Activated CD8-positive, alpha-beta memory T cell treated with anti-CD3 and anti-CD28 coated beads for 48 hours (primary cell): ENCODE measurements around the gene MED27.

Source experiments
- DNase-seq, 3 experiments: peaks; one replicate each; pipeline ENCODE4 v3.0.0-alpha.2; 2020; ENCODE audit warnings: low read depth in 2 of 3, low spot score in 2 of 3

The MED27 gene

DNA sequence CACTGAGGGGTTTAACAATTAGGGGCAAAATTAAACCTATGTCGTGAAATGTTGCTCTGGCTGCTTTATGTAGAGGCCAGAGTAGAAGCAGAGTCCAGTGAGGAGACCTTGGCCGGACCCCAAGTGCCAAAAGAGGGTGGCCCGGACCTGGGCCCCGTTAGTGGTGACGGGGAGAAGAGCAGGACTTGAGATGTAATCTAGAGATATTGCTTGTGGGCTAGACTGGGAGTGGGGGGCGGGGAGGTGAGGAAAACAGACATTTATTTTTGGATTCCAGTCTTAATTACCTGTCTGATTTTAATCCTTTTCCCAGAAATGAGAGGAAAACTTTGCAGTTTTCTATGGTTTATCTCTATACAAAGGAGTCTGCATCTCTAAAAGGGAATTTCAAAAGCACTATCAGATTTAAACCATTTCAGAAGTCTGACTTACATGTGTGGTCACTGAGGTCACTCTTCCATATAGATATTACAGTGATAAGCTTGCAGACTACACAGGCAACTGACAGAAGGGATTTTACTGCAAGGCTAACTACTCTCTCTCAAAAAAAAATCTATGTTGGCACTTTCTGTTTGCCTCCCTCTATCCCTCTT, 108.1 kb downstream of the MED27 start:
- DNase-seq, result no peak

DNA sequence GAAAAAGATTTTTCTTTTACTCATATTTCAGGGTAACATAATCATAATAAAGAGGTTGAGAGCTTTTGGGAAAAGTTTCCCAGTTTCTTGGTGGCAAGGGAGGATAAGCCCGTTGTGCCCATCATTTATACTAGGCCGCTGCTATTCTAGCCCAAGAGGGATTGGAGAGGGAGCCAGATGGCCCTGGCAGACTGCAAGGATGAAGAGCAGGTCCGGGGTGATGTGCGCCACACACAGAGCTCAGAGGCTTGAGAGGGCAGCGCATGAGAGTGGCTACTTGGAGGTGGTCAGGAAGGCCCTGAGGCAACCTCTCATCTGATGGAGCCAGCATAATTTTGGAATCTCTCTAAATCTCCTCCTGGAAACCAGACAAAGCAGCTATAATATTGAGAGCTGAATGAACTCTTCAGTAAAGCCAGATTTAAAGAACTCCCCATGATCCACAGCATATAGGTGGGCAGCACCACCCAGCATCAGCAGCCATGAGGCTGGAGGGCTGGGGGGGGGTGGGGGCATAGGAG, 110.1 kb downstream of the MED27 start:
- no peak for DNase-seq

DNA sequence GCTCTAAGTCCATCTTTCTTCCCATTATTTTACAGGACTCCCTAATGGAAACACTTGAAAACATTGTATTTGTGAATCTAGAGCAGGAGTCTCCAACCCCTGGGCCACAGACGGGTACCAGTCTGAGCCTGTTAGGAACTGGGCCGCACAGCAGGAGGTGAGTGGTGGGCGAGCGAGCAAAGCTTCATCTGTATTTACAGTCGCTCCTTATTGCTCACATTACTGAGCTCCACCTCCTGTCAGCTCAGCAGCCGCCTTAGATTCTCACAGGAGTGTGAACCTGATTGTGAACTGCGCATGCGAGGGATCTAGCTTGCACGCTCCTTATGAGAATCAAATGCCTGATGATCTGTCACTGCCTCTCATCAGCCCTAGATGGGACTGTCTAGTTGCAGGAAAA, 111.0 kb downstream of the MED27 start:
- no peak for DNase-seq

DNA sequence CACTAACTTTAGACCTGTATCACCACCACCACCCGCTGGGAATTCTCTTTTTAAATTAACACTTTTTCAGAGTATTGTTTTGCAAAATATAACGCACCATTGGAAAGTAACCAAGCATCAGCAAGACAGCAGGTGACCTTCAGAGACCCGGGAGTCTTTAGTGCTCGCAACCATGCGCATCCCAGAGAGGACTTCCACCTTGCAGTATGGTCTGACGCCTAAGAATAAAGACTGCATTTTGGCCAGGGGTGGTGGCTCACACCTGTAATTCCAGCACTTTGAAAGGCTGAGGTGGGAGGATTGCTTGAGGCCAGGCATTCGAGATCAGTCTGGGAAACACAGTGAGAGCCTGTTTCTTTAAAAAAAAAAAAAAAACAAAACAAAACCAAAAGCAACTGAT, 113.8 kb downstream of the MED27 start:
- no peak for DNase-seq

DNA sequence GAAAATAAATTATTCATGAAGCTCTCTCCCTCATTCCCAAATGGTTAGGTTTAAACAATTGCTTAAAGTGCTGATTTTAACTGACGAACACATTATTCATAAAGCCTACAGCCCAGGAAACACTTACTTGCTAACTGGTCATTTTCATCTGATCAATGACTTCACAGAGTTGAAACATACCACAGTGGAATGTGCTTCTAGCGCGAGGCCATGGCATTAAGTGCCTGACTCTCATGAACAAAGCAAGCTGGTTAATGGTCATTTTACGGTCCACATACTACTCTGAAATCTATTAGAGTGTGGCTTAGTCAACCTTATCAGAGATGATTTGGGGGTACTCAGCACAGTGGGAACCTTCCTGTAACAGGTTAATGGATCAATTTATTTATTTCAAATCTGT, 114.6 kb downstream of the MED27 start:
- DNase-seq, result no peak

DNA sequence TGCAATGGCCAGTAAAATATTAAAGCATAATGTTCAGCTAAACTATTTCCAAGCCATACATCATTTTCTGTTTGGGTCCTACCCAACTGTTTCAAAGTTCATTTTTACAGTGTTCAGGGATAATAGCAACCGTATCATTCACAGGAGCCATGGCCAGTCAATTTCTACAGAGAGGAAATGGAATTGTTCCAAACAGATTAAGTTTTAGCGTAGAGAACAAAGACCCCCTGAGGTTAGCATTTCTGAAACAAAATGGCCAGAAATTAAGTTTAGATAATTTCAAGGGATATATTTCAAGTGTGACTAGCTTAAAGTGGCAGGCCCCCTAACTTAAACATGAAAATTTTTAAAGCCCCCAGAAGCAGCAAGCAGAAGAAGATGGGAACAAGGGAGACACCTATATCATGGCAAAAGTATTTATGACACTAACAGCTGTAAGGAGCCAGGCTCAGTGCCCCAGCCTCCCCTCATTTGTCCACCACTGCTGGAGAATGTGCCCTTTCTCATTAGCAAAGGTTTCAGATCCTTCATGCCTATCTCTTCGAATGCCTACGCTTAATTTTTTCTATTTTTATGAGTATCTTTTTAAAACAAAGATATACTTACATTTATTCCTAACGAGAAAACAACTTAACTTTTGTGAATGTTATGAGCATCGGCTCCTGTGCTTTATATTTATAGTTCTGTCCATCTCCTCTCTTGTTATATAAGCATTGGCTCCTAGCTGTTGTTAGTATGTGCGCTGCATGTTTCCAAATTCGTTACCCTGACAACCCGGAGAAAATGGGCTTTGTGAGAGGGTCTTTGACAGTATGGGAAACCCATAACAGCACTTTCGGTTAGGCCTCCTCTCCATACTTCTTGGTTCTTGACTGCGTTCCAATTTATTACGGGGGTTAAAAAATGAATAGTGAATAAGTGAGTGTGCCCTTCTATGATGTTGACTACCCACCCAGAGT, 116.3 kb downstream of the MED27 start:
- DNase-seq, result no peak

DNA sequence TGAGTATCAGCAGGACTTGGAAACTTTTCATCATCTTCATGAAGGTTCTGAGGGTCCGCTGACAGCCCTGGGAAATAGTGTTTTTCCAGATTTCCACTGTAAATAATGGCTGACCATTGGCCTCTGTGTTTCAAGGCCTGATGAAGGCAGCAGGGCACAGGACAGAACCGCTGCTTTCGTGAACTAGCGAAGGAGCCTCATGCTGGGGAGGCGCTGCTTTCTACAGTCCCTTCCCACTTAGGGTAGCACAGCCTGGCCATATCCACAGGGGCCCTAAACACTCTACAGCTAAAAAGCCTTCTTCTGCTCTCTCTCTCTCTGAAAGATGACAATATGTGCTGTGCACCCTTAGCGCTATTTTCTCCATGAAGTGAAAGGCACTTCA, 118.2 kb downstream of the MED27 start:
- DNase-seq, result no peak

DNA sequence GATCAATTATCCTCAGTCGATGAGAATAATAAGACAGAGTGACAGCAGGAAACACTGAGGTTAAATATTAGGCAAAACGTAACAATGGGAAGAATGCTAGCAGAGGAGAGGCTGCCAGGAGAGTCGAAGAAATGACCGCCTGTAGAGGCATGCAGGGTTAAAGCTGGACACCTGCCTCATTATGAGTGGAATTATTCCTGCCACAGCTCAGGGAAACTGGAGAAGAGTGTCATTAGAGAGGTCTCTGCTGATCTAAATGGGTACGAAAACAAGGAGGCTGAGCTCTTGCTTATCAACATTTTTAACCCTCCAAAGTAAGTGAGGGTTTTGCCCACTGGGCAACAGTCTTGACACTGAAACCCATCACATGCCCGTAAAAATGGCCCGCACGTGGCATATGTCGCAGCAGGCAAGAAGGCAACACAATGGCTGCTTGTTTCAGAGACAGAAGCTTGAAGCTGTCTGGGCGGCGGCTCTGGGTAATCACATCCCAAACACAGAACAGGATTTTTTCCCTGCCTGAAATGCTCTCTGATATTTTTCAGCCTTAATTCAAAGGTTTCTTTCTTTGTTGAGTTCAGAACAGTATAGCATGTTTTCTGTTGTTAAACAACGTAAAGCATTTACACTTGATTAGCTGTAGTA, 118.7 kb downstream of the MED27 start:
- no peak for DNase-seq

DNA sequence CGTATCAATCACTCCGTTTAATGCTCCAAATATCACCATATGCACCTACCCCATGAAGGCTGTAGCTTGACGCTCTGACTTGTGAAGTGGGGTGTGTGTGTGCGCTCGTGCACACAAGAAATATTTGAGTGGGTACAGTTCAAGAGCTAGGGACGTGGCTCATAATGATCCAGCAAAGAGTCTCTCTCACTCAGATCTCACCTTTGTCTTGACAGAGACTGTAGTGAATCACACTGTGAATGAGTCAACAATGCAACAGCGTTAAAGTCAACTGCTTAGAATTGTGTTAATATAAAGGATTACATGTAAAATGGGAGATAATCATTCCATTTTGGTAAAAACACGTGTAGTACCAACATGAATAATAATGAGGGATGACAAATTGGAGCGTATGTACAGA, 119.4 kb downstream of the MED27 start:
- no peak for DNase-seq

DNA sequence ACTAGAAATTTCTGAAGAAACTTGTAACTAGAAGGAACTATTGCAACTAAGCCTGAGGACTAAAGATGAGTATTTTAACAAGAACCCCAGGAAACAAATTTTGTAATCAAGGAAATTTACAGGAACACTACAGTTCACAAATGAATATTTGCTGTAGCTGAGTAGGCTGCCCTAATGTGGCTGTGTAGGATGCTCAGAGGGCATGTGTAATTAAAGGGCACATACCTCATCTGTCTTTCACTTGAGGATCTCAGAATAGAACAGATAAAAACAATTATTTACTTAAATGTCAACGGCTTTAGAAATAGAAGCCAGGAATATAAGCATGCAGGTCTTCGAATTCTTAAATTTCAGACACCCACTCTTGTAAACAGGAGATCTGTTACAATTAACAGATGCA, 119.8 kb downstream of the MED27 start:
- DNase-seq, result no peak

DNA sequence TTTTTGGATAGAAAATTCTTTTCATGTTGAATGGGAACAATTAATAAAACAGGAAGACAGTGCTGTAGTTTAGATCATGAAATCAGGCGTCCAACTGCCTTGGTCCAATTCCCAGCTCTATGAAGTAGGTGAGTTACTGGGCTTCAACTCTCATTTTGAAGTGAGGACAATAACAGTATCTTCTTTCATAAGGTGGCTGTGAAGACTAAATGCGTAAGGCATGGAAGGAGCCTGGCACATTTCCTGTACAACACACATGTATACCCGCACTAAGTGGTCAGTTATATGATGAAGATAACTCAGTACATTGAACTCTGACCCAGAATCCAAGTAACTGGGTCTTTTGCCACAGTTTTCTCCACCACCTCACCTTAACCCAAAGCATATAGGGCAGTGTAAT, 120.6 kb downstream of the MED27 start:
- DNase-seq, result no peak

DNA sequence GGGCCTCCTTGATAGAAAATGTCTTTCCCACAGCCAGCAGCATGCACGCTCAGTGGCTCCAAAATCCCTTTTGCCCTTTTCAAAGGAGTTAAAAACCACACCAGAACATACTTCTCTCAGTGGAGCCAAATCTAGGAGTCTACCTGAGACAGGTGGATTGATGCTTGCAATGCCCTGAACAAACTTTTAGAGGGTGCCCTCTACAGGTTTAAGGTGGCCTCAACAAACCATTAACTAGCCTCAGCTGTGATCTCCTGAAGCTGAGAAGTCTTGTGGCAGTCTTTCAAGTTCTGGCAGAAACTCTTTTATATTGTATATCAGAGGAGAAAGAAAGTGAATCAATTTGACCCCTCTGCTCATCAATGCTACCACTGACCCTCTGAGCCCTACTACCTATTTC, 125.4 kb downstream of the MED27 start:
- DNase-seq, result no peak

DNA sequence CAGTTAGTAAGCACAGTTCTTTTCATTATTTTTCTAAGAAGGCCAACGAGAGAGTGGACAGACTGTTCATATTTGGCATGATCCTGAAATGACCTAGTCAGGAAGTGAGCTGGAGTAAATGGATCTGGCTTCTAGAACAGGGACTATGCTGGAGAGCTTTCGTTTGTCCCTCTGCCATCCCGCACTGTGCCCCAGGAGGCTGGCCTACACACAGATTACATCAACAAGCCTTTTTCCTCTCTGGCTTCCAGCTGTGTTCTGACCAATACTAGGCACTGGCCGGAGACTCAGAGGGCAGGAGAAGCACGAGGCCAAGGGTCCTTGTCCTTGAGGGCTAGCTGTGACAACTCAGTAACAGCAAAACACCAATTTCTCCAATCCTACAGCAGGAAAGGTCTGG, 127.8 kb downstream of the MED27 start:
- no peak for DNase-seq

DNA sequence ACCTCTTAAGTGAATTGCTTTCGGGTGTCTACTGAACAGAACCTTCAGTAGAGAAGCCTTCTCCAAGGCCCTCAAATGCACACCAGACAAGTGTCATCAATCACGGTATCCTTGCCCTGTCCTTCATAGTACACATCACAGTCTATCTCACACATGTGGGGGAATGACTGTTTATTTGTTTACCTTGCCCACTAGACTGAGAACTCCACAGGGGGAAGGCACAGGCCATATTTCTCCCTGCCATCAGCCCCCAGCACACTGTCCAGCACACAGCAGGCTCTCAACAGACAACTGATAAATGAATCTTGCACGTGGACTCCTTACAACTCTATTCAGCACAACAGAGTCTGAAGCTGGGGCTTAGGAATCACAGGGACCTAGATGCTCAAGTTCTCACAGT, 128.5 kb downstream of the MED27 start:
- no peak for DNase-seq

DNA sequence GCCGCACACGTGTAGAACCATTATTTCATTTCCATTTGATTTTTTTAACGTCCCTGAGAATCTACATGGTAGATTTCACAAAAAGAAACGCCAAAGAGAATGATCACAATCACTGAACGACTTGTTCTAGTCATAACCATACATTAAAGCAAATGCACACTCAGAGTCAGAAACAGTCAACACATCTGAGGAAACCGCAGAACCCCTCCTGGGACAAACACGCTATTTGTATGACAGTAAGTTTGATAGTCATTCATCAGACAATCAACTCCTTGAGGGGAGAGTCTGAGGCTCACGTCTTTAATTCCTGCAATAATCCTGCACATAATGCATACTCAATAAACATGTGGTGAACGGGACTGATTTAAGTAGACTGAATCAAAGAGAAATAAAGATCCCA, 129.2 kb downstream of the MED27 start:
- no peak for DNase-seq

DNA sequence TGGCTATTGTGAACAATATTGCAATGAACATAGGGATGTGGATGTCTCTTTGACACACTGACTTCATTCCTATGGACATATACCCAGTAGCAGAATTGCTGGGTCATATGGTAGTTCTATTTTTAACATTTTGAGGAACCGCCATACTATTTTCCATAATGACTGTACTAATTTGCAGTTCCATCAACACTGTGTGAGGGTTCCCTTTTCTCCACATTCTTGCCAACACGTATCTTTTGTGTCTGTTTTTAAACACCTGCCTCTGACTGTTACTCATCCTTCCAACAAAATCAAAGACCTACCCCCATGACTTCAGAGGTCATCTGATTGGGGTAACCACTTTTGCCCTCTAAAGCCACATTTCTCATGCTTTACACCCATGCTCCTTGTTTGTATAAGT, 133.5 kb downstream of the MED27 start:
- DNase-seq, result no peak

DNA sequence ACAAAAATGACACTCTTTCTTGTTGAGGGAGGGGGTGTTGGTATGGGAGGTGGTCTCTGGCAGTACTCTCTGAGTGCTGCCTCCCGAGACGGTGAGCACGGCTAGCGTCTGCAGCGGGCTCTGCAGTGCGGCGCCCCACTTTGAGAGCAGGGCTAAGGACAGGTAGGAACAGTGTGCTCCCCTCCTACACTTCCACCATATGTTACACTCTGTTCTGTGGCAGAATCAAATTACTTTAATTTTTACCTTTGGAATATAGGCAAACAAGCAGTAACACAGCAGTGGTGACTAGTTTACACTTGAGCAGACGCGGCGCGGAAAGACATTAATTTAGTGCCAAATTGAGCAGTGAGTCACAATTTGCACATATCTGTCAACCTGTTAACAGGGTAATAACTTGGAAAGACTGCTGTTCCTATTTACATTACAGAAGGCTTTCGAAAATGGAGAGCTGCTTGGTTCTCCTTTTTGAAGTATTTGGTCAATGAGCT, 136.3 kb downstream of the MED27 start:
- DNase-seq, result no peak

DNA sequence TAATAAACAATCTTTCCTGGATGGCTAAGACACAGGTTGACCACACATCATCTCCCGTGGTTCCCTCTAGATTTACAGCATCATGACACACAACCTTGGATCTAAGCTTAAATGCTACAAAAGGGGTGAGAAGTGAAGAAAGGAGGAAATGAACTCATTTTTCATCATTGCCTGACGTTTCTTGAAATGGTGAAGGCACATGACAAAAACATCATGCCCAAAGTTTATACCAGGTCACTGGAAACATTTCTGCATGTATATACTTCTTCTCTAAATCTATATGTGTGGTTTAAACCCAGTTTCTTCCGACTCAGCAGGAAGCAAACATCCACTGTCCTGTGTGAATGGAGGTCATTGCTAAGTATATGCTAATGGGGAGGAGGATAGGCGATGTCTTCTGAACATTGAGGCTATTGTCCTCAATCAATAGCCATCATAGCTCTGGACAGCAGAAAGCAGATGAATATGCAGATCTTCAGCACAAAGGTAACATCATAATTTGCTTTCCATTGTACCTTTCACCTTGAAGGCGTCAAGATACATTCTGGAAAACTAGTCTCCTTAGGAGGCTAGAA, 137.4 kb downstream of the MED27 start:
- DNase-seq, result no peak

DNA sequence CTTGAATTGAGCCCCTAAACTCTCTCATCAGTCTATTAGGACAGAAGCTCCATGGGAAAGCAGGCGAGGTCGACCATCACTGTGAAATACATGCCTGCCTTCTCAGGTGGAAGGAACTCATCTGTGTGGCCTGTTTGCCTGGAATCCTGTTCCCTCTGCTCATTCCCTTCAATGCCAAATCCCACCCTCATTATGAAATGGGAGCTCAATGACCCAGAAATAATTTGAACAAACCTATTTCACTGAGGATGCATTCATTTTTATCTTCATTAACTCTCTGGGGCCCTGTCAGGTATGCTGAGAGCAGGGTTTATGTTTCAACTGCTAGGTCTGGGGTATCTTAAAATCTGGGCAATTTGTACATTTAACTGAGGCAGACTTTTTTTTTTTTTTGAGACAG, 142.2 kb downstream of the MED27 start:
- DNase-seq, result no peak

DNA sequence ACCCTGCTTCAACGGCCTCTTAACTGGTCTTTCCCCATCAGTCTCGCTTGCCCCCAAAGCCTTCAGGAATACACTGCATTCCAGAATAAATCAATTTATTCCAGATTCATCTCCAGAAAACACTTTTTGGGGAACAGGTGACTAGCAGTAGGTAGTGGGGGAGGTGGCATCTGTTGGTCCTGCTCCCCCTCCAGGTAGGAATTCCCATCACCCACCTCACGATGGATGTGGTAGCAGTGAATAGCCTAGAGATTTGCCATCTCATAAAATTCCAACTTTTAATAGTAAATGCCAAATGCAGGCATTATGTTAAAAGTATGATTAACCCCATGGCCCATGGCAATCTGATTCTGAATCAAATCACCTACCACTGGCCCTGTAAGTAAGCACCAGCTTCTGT, 142.7 kb downstream of the MED27 start:
- no peak for DNase-seq

DNA sequence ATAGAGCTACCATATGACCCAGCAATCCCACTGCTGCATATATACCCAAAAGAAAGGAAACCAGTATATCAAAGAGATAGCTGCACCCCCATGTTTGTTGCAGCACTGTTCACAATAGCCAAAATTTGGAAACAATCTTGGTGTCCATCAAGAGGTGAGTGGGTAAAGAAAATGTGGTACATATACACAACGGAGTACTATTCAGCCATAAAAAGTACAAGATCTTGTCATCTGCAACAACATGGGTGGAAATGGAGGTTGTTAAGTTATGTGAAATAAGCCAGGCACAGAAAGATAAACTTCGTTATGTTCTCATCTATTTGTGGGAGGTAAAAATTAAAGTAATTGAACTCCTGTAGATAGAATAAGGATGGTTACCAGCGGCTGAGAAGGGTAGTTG, 145.0 kb downstream of the MED27 start:
- DNase-seq, result no peak

DNA sequence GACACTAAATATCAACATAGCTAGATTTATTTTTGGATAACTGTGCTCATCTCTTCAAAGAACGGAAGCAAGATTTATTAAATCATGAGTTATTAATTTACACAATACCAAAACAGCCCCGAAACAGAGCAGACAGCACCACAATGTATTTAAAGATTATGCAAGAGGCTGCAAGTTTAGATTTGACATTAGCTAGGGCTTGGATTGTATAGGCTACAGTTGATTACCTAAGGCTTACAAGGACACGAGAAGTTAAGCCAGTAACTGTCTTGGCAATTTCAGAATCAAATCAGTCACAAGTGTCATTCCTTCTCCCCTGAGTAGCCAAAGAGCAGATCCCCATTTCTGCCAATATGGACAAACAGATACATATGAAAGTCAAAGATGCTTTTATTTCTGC, 152.6 kb downstream of the MED27 start:
- no peak for DNase-seq
